Endothelial cell of umbilical vein (primary cell): ENCODE data around the gene REM2. TPM values are rescaled to one million over a fixed set of nuclear protein-coding genes. Genes with fewer than 3 reads are reported as not detected.

Source experiments
- BruUV-seq: library from RNA; stranded (reverse); fragments of 400-500 nt; replicated peaks from 2 replicates; lab custom pipeline; 2021; lab: Mats Ljungman, UMichigan
- CTCF ChIA-PET: fragments of 300-600, 350-600 bp; sonication (Branson Sonifier 250); formaldehyde crosslinking; loops from one replicate; lab custom pipeline; 2021; ENCODE audit warnings: antibody characterized with exemption, inconsistent platforms; lab: Charles Lee
- POLR2A ChIA-PET: fragments of 300-600, 350-600 bp; sonication (Branson Sonifier 250); formaldehyde crosslinking; loops from one replicate; lab custom pipeline; 2021; ENCODE audit warnings: antibody characterized with exemption, inconsistent platforms; lab: Charles Lee
- DNase-seq: peaks from one replicate; pipeline ENCODE4 v3.0.0-alpha.2; 2011; ENCODE audit warnings: low read depth, low spot score
- FAIRE-seq: peaks from 2 replicates; lab custom pipeline; 2011; peaks lifted over from hg19 to GRCh38; lab: Jason Lieb, UNC
- H2AFZ ChIP-seq: 2 replicates; pipeline ENCODE4 v1.6.0; 2012; ENCODE audit warnings: low read depth, low read length, control low read depth, inconsistent platforms
- H3K27ac ChIP-seq: 2 replicates; pipeline ENCODE4 v1.5.1; 2011; ENCODE audit warnings: low read depth, mild to moderate bottlenecking, control low read depth, low read length, moderate library complexity; ENCODE audit not compliant: insufficient read depth
- H3K27me3 ChIP-seq, 2 experiments: 2 replicates each; pipeline versions ENCODE4 v1.6.0 to v1.6.1; 2011; ENCODE audit warnings: low read length in 2 of 2, mixed read lengths in 1 of 2; ENCODE audit not compliant: control insufficient read depth in 2 of 2, insufficient read depth in 2 of 2
- H3K36me3 ChIP-seq, 2 experiments: 2 replicates in 1 of 2; 3 replicates in 1 of 2; pipeline ENCODE4 v1.5.1; 2011; ENCODE audit warnings: low read length in 2 of 2, mild to moderate bottlenecking in 1 of 2, moderate library complexity in 1 of 2; ENCODE audit not compliant: control insufficient read depth in 2 of 2, insufficient read depth in 2 of 2; ENCODE audit errors: extremely low read depth in 1 of 2
- H3K4me1 ChIP-seq: 3 replicates; pipeline ENCODE4 v1.5.1; 2011; ENCODE audit warnings: mild to moderate bottlenecking, low read length; ENCODE audit not compliant: control insufficient read depth, insufficient read depth; ENCODE audit errors: extremely low read depth
- H3K4me2 ChIP-seq: 2 replicates; pipeline ENCODE4 v1.6.1; 2011; ENCODE audit warnings: low read length, control low read depth, mixed read lengths; ENCODE audit not compliant: insufficient read depth
- H3K4me3 ChIP-seq, 3 experiments: fragments of 200-600 bp in 1 of 3; sonication (generic), shearing (Covaris generic) in 1 of 3; replicated peaks in 1 of 3; 2 replicates each; pipeline ENCODE4 v1.5.1; 2011 to 2016; ENCODE audit warnings: control low read depth in 3 of 3, low read length in 3 of 3, mild to moderate bottlenecking in 2 of 3, inconsistent platforms in 1 of 3, low read depth in 1 of 3, moderate library complexity in 1 of 3; ENCODE audit not compliant: insufficient read depth in 1 of 3
- H3K79me2 ChIP-seq: 2 replicates; pipeline ENCODE4 v1.6.0; 2012; ENCODE audit warnings: low read length, inconsistent platforms; ENCODE audit not compliant: control insufficient read depth, insufficient read depth
- H3K9ac ChIP-seq: replicated peaks from 2 replicates; pipeline ENCODE3; 2011; ENCODE audit warnings: low read length, control low read depth; ENCODE audit not compliant: insufficient read depth; ENCODE audit errors: extremely low read depth
- H3K9me1 ChIP-seq: replicated peaks from 3 replicates; pipeline ENCODE4 v1.6.0; 2011; ENCODE audit warnings: mild to moderate bottlenecking, low read length; ENCODE audit not compliant: control insufficient read depth, insufficient read depth; ENCODE audit errors: extremely low read depth
- H3K9me3 ChIP-seq: replicated peaks from 2 replicates; pipeline ENCODE4 v1.5.1; 2012; ENCODE audit warnings: low read length, inconsistent platforms; ENCODE audit not compliant: control insufficient read depth, insufficient read depth
- H4K20me1 ChIP-seq: replicated peaks from 2 replicates; pipeline ENCODE3; 2011; ENCODE audit warnings: mild to moderate bottlenecking, low read length; ENCODE audit not compliant: control insufficient read depth, insufficient read depth; ENCODE audit errors: extremely low read depth
- CTCF ChIP-seq, 2 donors: IDR thresholded peaks; 1 replicate in 1 of 2; 2 replicates in 1 of 2; pipeline ENCODE4 v1.5.1; 2011; ENCODE audit warnings: low read length in 2 of 2, mild to moderate bottlenecking in 2 of 2, moderate library complexity in 2 of 2, control low read depth in 1 of 2, inconsistent platforms in 1 of 2, low read depth in 1 of 2; ENCODE audit not compliant: insufficient read depth in 1 of 2; ENCODE audit errors: extremely low read depth in 1 of 2
- EZH2 ChIP-seq: IDR thresholded peaks from 2 replicates; pipeline ENCODE4 v1.6.1; 2012; ENCODE audit warnings: borderline replicate concordance, low read depth, mild to moderate bottlenecking, moderate library complexity, low read length, inconsistent platforms; ENCODE audit not compliant: severe bottlenecking
- FOS ChIP-seq: IDR thresholded peaks from 2 replicates; pipeline ENCODE4 v1.6.1; 2011; ENCODE audit warnings: mild to moderate bottlenecking, low read length, moderate library complexity, borderline replicate concordance; ENCODE audit not compliant: insufficient read depth
- GATA2 ChIP-seq: IDR thresholded peaks from 2 replicates; pipeline ENCODE4 v1.7.0; 2011; ENCODE audit warnings: low read depth, mild to moderate bottlenecking, moderate library complexity, mixed read lengths, low read length; ENCODE audit not compliant: insufficient read length, insufficient read depth
- JUN ChIP-seq: IDR thresholded peaks from 2 replicates; pipeline ENCODE4 v1.6.1; 2011; ENCODE audit warnings: borderline replicate concordance, low read depth; ENCODE audit not compliant: insufficient read length, insufficient read depth
- MAX ChIP-seq: IDR thresholded peaks from 2 replicates; pipeline ENCODE4 v1.6.1; 2011; ENCODE audit not compliant: insufficient read depth, insufficient read length
- MYC ChIP-seq: IDR thresholded peaks from one replicate; pipeline ENCODE4 v1.6.1; 2011; ENCODE audit warnings: mild to moderate bottlenecking, low read depth, low read length
- POLR2A ChIP-seq: IDR thresholded peaks from 2 replicates; pipeline ENCODE4 v1.6.1; 2012; ENCODE audit warnings: low read depth, mild to moderate bottlenecking, control low read depth, low read length
- POLR2AphosphoS5 ChIP-seq: IDR thresholded peaks from 2 replicates; pipeline ENCODE4 v1.6.1; 2012; ENCODE audit warnings: low read depth, mild to moderate bottlenecking, control low read depth, low read length, moderate library complexity; ENCODE audit not compliant: insufficient read depth
- dilution Hi-C: fragments of 300-500 bp; cut with MboI; formaldehyde crosslinking; loops from one replicate; pipeline ENCODE4 v1.15.0; 2019; ENCODE audit warnings: low sequenced_read_pairs; ENCODE audit not compliant: extremely low pct_ligation_motif_present
- intact Hi-C: fragments of 100-400 bp; cut with micrococcal nuclease; formaldehyde crosslinking; loops from one replicate; pipeline ENCODE4 v1.10.0; 2022
- polyA plus RNA-seq, 4 experiments: library from polyadenylated mRNA; depleted of rRNA in 3 of 4; stranded (reverse) in 3 of 4; unstranded in 1 of 4; fragments of >200 nt; gene quantifications; 2 replicates each; pipeline versions ENCODE4 v1.2.1 to v1.2.3, GENCODE V29; 2011 to 2012; ENCODE audit warnings: missing spikeins in 1 of 4
- total RNA-seq: library from RNA; stranded (reverse); gene quantifications from 2 replicates; pipeline ENCODE4 v1.2.3, GENCODE V29; 2021

REM2 gene
- total and polyA plus RNA-seq, 2 donors (not counting 3 experiments of a cell fraction or from before 2014, with no cell fraction given): 0.33 TPM; not detected in 1

- dilution Hi-C loops: no loop called here
- TF ChIP-seq MAX (no peak), POLR2AphosphoS5 (no peak), MYC (no peak), FOS (no peak), EZH2 (no peak), CTCF (IDR thresholded peaks at IDR 0.05; ENCODE audit: extremely low read depth in 1 of 2, insufficient read depth in 1 of 2, low read depth in 1 of 2, low read length in 2 of 2) (no peak), JUN (no peak), POLR2A (no peak), GATA2 (no peak)
- ChIA-PET POLR2A (no interaction called here), CTCF (no interaction called here)
- intact Hi-C loops: no loop called here
- peaks cover 6 to 29% of the 10 kb centered on the region in 2 experiments for H3K36me3 ChIP-seq
- peaks cover 12% of the 10 kb centered on the region for H3K79me2 ChIP-seq
- no peaks in the 10 kb centered on the region for H3K9me1 ChIP-seq
- no peak overlapping the region for H2AFZ ChIP-seq
- H3K4me3 ChIP-seq: no peak overlapping the region
- no peaks in the 10 kb centered on the region for H3K27me3 ChIP-seq
- H3K27ac ChIP-seq: no peak overlapping the region
- peaks cover 12% of the 10 kb centered on the region for H3K4me1 ChIP-seq
- no peak overlapping the region for H3K9ac ChIP-seq
- no peak for FAIRE-seq
- BruUV-seq: no TSS peak
- no peak overlapping the region for H3K4me2 ChIP-seq
- H4K20me1 ChIP-seq: no peaks in the 10 kb centered on the region
- no peaks in the 10 kb centered on the region for H3K9me3 ChIP-seq
- no peak for DNase-seq
Measured at GRCh38 chr14:22922294-22922693, 39.3 kb downstream of the REM2 start.
